Measurements from ENCODE around the gene SPAG16. TPM values are rescaled to one million over a fixed set of nuclear protein-coding genes. Genes with fewer than 3 reads are reported as not detected.
"Not testable (repeated sequence)": the region's sequence is repeated elsewhere in the genome, so short reads cannot be mapped to it uniquely, and the experiment has no call there.

SPAG16 gene
- total RNA-seq, 4 donors from 2014 or later: 25.5 to 42.7 (median 27.8) TPM

GRCh38 chr2:213271947-213272346, 12.3 kb upstream of the SPAG16 start:
- H3K27me3 ChIP-seq: no peaks in the 10 kb centered on the region
- H3K27ac ChIP-seq: no peak overlapping the region
- 74 to 89% methylated on average over 1 of the region's 1 CpG for WGBS, 2 donors
- H3K4me1 ChIP-seq: no peaks in the 10 kb centered on the region
- no peak for TF ChIP-seq CTCF (IDR thresholded peaks at IDR 0.05)
- no peak for TF ChIP-seq POLR2A (IDR thresholded peaks at IDR 0.05)
- H3K36me3 ChIP-seq: no peaks in the 10 kb centered on the region
- no peak for DNase-seq (ENCODE audit: low spot score in 2 of 2)
- no peak overlapping the region for H3K4me3 ChIP-seq
- peaks cover 0 to 4% (median 0%) of the 10 kb centered on the region in 4 donors for H3K9me3 ChIP-seq

- no peaks in the 10 kb centered on the region for H3K4me1 ChIP-seq
- no peaks in the 10 kb centered on the region for H3K36me3 ChIP-seq
- 92% methylated on average over 1 of the region's 1 CpG for WGBS, 2 donors
- no peak overlapping the region for H3K27ac ChIP-seq
- DNase-seq (ENCODE audit: low spot score in 2 of 2): no peak
- H3K27me3 ChIP-seq: no peaks in the 10 kb centered on the region
- TF ChIP-seq CTCF (IDR thresholded peaks at IDR 0.05) (no peak), POLR2A (IDR thresholded peaks at IDR 0.05) (no peak), EP300 (IDR thresholded peaks at IDR 0.05) (no peak)
- H3K9me3 ChIP-seq: peaks cover 0 to 15% (median 0%) of the 10 kb centered on the region in 4 donors
- no peak overlapping the region for H3K4me3 ChIP-seq
Observed at GRCh38 chr2:213274143-213274542, 10.1 kb upstream of the SPAG16 start.

- Histone ChIP-seq H3K27me3 (no peaks in the 10 kb centered on the region), H3K27ac (no peak overlapping the region), H3K9me3 (peaks cover 0 to 15% (median 0%) of the 10 kb centered on the region in 4 donors), H3K36me3 (no peaks in the 10 kb centered on the region), H3K4me1 (peaks cover 0 to 7% (median 0%) of the 10 kb centered on the region in 4 donors), H3K4me3 (no peak overlapping the region)
- DNase-seq (ENCODE audit: low spot score in 2 of 2): no peak
- TF ChIP-seq CTCF (IDR thresholded peaks at IDR 0.05): no peak
- no peak for TF ChIP-seq EP300 (IDR thresholded peaks at IDR 0.05)
- TF ChIP-seq POLR2A (IDR thresholded peaks at IDR 0.05): no peak
- 88 to 94% methylated on average over 1 of the region's 1 CpG for WGBS, 2 donors
Observed at GRCh38 chr2:213275265-213275664, 9.0 kb upstream of the SPAG16 start.

GRCh38 chr2:213277134-213277533, 7.1 kb upstream of the SPAG16 start:
- not testable (repeated sequence) for H3K36me3 ChIP-seq; H3K27me3 ChIP-seq; H3K4me3 ChIP-seq; DNase-seq (ENCODE audit: low spot score in 2 of 2); H3K27ac ChIP-seq
- WGBS, 2 donors: 74 to 80% methylated on average over 2 of the region's 2 CpGs
- H3K4me1 ChIP-seq: peaks cover 0 to 17% (median 0%) of the 10 kb centered on the region in 4 donors
- peaks cover 0 to 15% (median 0%) of the 10 kb centered on the region in 4 donors for H3K9me3 ChIP-seq

- TF ChIP-seq CTCF (IDR thresholded peaks at IDR 0.05): no peak
- no peak for TF ChIP-seq EP300 (IDR thresholded peaks at IDR 0.05)
- TF ChIP-seq POLR2A (IDR thresholded peaks at IDR 0.05): no peak
- WGBS, 2 donors: 40 to 96% methylated on average over 1 of the region's 1 CpG
Observed at GRCh38 chr2:213279116-213279620, 5.1 kb upstream of the SPAG16 start.

GRCh38 chr2:213279971-213280370, 4.3 kb upstream of the SPAG16 start:
- Histone ChIP-seq H3K27ac (peak overlapping the region in 1 of 4 donors; percentile 45), H3K27me3 (no peaks in the 10 kb centered on the region), H3K4me3 (no peak overlapping the region), H3K36me3 (no peaks in the 10 kb centered on the region), H3K9me3 (peaks cover 0 to 15% (median 0%) of the 10 kb centered on the region in 4 donors), H3K4me1 (peaks cover 0 to 23% (median 2%) of the 10 kb centered on the region in 4 donors)
- no peak for TF ChIP-seq CTCF (IDR thresholded peaks at IDR 0.05)
- TF ChIP-seq EP300 (IDR thresholded peaks at IDR 0.05): peak in 1 of 2 donors; percentile 44
- DNase-seq (ENCODE audit: low spot score in 2 of 2): peak; percentile 21 to 82
- 56 to 66% methylated on average over 1 of the region's 1 CpG for WGBS, 2 donors

More at GRCh38 chr2:213279116-213279620, 5.1 kb upstream of the SPAG16 start:
- Histone ChIP-seq H3K27me3 (no peaks in the 10 kb centered on the region), H3K27ac (no peak overlapping the region), H3K4me1 (peaks cover 0 to 22% (median 2%) of the 10 kb centered on the region in 4 donors), H3K36me3 (no peaks in the 10 kb centered on the region), H3K9me3 (peaks cover 0 to 15% (median 0%) of the 10 kb centered on the region in 4 donors), H3K4me3 (no peak overlapping the region)
- DNase-seq (ENCODE audit: low spot score in 2 of 2): no peak

Measured in tibial nerve (tissue), 4 donors.